Osteocyte (in vitro differentiated cells): ENCODE results near the gene BPNT1. TPM values are rescaled to one million over a fixed set of nuclear protein-coding genes. Genes with fewer than 3 reads are reported as not detected.

Experiments
- DNase-seq: peaks from one replicate; pipeline ENCODE4 v3.0.0; 2021; ENCODE audit warnings: mixed read lengths; ENCODE audit not compliant: unreplicated experiment; ENCODE audit errors: extremely low spot score
- H3K27ac Mint-ChIP-seq: one replicate; pipeline ENCODE4 v1.8.0; 2021; ENCODE audit warnings: mild to moderate bottlenecking, mixed read lengths; ENCODE audit not compliant: unreplicated experiment
- H3K27me3 Mint-ChIP-seq: one replicate; pipeline ENCODE4 v1.8.0; 2021; ENCODE audit warnings: mixed read lengths; ENCODE audit not compliant: unreplicated experiment
- H3K36me3 Mint-ChIP-seq: one replicate; pipeline ENCODE4 v1.8.0; 2021; ENCODE audit warnings: mixed read lengths; ENCODE audit not compliant: unreplicated experiment
- H3K4me1 Mint-ChIP-seq: one replicate; pipeline ENCODE4 v1.8.0; 2021; ENCODE audit warnings: mixed read lengths; ENCODE audit not compliant: unreplicated experiment
- H3K4me3 Mint-ChIP-seq: one replicate; pipeline ENCODE4 v1.8.0; 2021; ENCODE audit warnings: mild to moderate bottlenecking, moderate library complexity, mixed read lengths; ENCODE audit not compliant: unreplicated experiment
- H3K9me3 Mint-ChIP-seq: one replicate; pipeline ENCODE4 v1.8.0; 2021; ENCODE audit warnings: mixed read lengths; ENCODE audit not compliant: unreplicated experiment
- long read RNA-seq: library from polyadenylated mRNA; unstranded; transcript quantifications from one replicate; pipeline ENCODE4 v2.0.0, GENCODE V29; 2021
- total RNA-seq: library from RNA; stranded (reverse); gene quantifications from 2 replicates; pipeline ENCODE4 v1.2.1, GENCODE V29; 2021
- TF ChIP-seq, protein P1 (sequence below): fragments of 200-600 bp; sonication (generic); IDR thresholded peaks from 2 replicates; pipeline ENCODE4 v1.5.0; 2021; ENCODE audit warnings: antibody characterized with exemption, mild to moderate bottlenecking, moderate library complexity

BPNT1 gene
- total RNA-seq = 23.3 and 24.6 TPM in 2 replicates
- long read RNA-seq, transcript BPNT1-201 (9 exons, 2,465 nt) = major isoform, 19 of 41 reads
- long read RNA-seq, partial matches to known transcripts = 2 of 41 reads
- long read RNA-seq, other reads (novel, unspliced or antisense) = 19 of 41 reads

DNA sequence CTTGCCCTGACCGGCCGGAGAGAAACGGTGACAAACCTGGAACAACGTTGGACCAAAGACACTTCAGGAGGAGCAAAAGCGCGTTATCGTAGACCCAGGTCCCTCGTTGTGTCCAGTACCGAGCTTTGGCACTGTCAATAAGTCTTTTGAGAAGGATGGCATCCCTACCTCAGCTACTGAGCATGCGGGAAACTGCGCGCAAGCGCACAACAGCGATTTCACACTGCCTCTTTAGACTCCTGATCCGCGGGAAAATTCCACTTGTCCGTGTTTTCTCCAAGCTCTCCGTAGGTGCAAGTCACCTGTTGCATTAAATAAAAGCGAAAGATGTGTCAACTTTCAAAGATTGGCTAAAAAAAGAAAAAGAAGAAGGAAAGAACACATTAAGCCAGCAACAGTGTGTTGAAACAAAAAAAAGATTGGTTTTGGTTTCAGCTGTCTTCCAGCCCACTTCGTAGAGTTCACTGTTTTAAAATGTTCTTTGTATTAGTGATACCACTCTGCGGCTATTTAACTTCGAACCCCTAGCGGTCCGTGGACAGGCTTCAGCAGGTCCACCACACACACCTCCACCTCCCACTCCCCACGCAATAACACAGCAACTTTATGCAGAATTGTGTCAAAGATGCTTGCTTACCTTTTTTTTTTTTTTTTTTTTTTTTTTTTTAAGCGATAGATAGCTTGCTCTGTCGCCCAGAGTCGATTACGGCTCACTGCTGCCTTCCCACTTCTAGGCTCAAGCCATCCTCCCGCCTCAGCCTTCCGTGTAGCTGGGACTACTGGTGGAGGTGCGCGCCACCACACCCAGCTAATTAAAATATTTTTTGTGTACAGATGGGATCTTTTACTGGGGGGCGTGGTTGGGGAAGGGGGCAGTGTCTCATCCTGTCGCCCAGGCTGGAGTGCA is at the start of gene BPNT1:
BPNT1 (minus strand) TSS at position 139 of the 907 bp plus-strand sequence. CDS start 9,942 bp downstream, outside the sequence.
- peaks cover 3% of the 10 kb centered on the region for H3K36me3 Mint-ChIP-seq
- H3K27me3 Mint-ChIP-seq = no peaks in the 10 kb centered on the region
- H3K27ac Mint-ChIP-seq = peak within 1 kb of the TSS; percentile 82
- no peaks in the 10 kb centered on the region for H3K9me3 Mint-ChIP-seq
- peaks cover 12% of the 10 kb centered on the region for H3K4me1 Mint-ChIP-seq
- TF ChIP-seq, protein P1, sequence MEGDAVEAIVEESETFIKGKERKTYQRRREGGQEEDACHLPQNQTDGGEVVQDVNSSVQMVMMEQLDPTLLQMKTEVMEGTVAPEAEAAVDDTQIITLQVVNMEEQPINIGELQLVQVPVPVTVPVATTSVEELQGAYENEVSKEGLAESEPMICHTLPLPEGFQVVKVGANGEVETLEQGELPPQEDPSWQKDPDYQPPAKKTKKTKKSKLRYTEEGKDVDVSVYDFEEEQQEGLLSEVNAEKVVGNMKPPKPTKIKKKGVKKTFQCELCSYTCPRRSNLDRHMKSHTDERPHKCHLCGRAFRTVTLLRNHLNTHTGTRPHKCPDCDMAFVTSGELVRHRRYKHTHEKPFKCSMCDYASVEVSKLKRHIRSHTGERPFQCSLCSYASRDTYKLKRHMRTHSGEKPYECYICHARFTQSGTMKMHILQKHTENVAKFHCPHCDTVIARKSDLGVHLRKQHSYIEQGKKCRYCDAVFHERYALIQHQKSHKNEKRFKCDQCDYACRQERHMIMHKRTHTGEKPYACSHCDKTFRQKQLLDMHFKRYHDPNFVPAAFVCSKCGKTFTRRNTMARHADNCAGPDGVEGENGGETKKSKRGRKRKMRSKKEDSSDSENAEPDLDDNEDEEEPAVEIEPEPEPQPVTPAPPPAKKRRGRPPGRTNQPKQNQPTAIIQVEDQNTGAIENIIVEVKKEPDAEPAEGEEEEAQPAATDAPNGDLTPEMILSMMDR = no peak
- DNase-seq = peak; percentile 95
- H3K4me3 Mint-ChIP-seq = peak within 1 kb of the TSS; percentile 97

DNA sequence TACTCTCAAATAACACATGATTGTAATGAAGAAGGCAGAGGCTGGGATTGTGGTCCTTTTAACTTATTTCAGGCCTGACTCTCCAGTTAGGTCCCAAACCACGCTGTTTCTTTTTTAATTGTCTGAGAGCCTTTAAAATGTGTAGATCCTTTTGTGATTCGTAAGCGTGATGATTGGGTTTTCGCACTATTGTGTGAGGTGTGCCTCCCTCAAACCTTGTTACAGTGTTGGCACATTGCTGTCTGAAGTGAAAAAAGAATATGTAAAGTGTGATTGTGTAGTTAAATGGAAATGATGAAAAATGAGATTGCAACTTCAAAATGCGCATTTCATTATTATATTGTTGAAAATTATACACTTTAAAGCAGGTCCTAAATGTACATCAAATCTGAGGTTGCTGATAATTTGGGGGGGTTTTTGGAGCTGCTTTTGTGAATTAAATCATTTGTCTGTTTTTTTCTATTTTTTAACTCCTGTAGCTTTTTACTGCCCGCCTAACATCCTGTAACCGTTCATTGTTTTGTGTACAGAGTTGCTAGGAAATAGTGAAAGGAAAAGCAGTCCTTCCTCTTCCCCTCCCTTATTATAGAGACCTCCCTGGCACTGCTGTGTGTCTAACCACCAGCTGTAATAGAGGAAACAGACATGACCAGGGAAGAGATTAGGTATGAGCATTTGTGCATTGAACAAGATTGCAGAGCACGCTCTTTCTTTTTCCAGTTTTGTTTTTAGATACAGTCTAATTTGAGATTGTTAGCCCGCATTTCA is 47.6 kb upstream of the BPNT1 start:
- no peak for DNase-seq
- peaks cover 58% of the 10 kb centered on the region for H3K36me3 Mint-ChIP-seq
- H3K27ac Mint-ChIP-seq = no peak overlapping the region
- H3K9me3 Mint-ChIP-seq = no peaks in the 10 kb centered on the region
- TF ChIP-seq, protein P1 = no peak
- H3K4me1 Mint-ChIP-seq = peaks cover 2% of the 10 kb centered on the region
- H3K27me3 Mint-ChIP-seq = no peaks in the 10 kb centered on the region
- no peak overlapping the region for H3K4me3 Mint-ChIP-seq

DNA sequence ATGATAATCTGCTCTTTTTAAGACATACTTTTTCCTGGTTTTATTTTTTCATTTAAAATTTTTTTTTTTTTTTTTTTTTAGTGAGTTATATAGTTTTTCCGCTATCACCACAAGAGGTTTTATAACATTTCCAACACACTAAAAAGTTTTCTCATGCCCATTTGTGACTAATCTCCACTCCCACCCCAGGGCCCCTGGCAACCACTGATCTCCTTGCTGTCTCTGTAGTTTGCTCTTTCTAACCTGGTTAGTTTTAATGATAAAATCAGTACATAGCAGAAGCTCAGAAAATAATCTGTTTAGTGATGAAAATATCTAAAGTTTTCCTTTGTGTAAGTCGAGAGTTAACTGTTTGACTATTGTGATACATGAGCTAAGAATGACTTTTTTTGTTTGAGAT is 46.2 kb upstream of the BPNT1 start:
- no peaks in the 10 kb centered on the region for H3K27me3 Mint-ChIP-seq
- H3K36me3 Mint-ChIP-seq = peaks cover 50% of the 10 kb centered on the region
- TF ChIP-seq, protein P1 = no peak
- no peak overlapping the region for H3K27ac Mint-ChIP-seq
- H3K4me3 Mint-ChIP-seq = no peak overlapping the region
- no peaks in the 10 kb centered on the region for H3K9me3 Mint-ChIP-seq
- H3K4me1 Mint-ChIP-seq = peaks cover 2% of the 10 kb centered on the region
- no peak for DNase-seq

GRCh38 chr1:220129479-220130210 is 40.1 kb upstream of the BPNT1 start:
- H3K36me3 Mint-ChIP-seq = peaks cover 39% of the 10 kb centered on the region
- no peaks in the 10 kb centered on the region for H3K4me1 Mint-ChIP-seq
- no peak for DNase-seq
- peaks cover 4% of the 10 kb centered on the region for H3K9me3 Mint-ChIP-seq
- no peak overlapping the region for H3K27ac Mint-ChIP-seq
- TF ChIP-seq, protein P1 = no peak
- no peak overlapping the region for H3K4me3 Mint-ChIP-seq
- H3K27me3 Mint-ChIP-seq = no peaks in the 10 kb centered on the region
